NCI-H510A (cell line): ENCODE results near the gene OCA2.
A peak's percentile ranks its signal among the peaks of the same experiment; 100 is the strongest.

ENCODE experiments used
- DNase-seq: peaks from one replicate; lab custom pipeline; 2025; lab: John Stamatoyannopoulos, UW

OCA2 gene

GRCh38 chr15:27815035-27815434 lies 284.1 kb downstream of the OCA2 start:
- DNase-seq = no peak

- DNase-seq = no peak
These were observed 286.0 kb downstream of the OCA2 start for GRCh38 chr15:27813139-27813538.

DNA sequence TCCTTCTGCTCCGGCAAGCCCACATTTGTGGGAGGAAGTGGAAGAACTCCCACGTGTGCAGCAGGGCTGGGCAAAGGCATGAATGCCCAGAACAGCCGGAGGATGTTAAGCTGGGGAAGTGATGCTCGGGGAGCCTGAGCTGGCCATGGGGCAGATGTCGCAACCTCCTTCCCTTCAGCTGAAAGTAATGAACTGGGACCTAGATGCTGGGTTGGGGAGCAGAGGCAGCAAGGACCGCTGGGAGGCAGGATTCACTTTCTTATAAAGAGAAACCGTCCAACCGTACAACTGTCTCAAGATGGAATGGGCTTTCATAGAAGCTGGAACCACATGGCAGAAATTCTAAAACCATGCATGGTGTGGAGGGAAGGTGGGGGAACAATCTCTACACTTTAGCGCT lies 290.9 kb downstream of the OCA2 start:
- no peak for DNase-seq

DNA sequence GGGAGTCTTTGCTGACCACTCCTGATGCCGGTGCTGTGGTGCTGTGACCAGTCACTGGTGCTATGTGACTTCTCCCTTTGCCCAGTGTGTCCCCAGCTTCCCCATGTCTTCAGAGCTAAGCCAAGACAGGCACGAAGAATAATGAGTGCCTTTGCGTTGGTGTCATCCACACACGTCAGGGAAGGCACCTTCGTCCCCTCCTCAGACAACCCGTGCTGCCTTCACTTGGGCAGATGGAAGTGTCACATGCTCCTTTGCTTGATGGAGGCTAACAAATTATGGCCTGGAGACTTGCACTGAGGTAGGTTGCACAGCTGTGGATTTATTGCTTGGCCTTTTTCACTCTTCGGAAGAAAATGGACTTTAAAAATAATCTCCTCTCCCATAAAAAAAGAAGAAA lies 291.8 kb downstream of the OCA2 start:
- no peak for DNase-seq

- no peak for DNase-seq
These were observed 292.7 kb downstream of the OCA2 start for GRCh38 chr15:27806396-27806795.

DNA sequence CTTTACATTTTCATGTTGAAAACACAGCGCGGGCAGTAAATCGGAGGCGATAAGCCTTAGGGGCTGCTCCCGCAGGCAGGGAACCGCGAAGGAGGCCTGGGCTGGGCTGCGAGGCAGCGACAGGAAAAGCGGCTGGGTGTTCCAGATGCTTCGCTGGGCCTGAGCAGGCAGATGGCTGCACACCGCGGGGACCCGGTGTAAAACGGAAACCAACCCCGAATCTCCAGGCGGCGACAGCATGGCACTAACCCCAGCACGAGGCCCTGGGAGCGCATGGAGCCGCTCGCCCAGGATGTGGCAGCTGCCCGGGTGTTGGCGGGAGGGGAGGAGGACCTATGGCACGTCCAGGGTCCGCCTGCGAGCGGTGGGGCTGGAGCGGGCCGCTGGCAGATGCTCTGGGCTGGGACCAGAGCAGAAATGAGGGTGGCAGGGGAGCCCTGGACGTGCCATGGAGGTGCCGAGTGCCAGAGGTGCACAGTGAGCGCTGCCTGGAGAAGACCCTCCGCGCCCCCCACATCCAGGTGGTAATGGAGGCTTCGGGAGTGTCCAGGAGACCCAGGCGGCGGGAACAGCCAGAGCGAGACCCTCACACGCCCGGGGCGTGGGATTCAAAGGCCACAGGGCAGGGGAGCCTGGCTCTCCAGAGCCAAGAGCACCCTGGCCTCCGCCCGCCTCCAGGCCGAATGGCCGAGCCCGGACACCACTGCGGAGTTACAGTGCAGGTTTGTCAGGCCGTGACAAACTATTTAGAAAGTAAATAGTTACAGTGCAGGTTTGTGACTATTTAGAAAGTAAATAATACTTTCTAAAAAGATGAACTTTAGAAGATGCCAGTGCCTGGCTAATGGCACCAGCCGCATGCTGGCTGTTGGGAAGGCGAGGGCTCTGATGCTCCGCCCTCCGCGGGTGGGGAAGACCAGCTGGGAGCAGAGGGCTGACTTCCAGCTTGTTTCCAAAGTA lies 293.6 kb downstream of the OCA2 start:
- no peak for DNase-seq

DNA sequence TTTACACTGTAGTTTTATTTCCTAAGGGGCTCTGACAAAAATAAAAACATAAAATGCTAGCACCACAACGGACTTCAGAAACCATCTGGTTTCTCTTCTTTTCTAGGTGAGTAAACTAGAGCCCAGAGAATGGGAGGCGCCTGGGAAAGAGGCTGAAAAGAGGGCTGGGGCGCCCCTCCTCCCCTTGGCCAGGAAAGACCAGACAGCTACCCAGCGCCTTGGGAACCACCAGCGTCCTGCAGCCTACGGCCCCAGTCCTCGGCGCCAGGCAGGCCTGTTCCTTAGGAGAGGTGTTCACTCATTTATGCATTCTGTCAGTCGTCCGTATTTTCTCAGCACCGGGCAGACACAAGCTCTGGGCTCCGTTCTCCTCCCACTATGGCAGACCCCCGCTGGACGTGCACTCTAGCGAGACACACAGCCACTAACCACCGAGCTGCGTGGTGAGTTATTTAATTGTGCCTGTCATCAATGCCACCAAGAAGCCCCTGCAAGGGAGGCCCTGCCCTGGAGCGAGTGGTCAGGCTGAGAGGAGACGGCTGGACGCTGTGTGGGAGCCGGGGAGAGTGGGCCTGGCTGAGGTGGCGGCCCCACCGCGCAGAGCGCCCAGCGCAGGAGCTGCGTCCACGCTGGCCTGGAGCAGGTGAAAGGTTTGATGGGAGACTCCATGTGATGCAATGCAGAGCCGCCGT lies 294.4 kb downstream of the OCA2 start:
- DNase-seq = no peak

- no peak for DNase-seq
These were observed 300.3 kb downstream of the OCA2 start for GRCh38 chr15:27798807-27799206.

DNA sequence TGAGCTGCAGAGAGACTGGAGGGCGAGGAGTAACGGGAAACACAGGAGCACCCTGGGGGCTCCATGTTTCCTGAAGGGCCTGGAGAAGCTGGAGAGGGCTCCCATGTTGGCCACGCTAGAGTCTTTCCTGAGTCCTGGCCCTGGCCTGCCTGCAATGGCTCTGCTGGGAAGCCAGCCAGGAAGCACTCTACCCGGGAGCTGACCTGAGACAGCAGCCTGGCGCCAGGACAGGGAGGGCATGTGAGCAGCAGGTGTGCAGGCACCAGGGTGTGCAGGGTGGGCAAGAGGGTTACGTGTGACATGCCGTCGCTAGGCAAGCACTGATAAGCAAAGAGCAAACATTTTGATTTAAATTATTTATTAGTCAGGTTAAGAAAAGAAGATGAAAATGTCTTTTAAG lies 301.4 kb downstream of the OCA2 start:
- peak; percentile 24 for DNase-seq

GRCh38 chr15:27796405-27797320 lies 302.5 kb downstream of the OCA2 start:
- DNase-seq = peak; percentile 89

DNA sequence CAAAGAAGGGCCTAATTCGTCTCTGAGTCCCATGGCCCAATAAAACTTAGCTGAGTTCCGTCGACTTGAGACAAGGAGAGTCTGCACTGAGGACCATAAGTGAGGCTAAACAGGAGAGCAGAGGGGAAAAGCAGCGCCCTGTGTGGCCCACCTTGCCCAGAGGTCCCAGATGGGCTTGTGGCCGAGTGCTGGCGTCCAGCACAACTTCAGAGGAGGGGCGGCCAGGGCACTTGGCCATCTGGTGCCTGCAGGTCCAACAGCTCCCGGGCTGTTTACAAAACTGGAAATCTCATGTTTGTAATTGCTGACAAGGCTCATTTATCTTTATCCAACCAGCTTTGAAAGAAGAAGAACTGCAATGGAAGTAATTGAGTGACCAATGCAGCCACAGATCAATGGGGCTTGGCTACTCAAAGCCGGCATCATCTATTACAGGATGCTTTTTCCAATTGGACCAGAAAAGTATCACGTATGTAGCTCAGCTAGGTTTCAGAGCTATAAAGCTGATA lies 306.3 kb downstream of the OCA2 start:
- no peak for DNase-seq

DNA sequence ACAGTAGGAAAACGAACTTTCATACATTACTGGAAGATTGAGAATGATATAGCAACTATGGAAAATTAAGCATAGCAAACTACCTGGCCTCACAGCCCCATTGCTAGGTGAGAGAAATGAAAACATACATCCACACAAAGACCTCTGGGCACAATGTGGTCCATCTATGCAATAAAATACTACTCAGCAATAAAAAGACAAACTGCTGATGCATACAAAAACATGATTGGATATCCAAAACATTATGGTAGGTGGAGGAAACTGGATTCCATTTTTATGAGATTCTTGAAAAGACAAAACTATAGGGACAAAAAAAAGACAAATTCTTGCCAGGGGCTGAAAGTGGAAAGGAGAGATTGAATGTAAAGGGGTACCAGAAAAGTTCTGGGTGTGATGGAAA lies 308.8 kb downstream of the OCA2 start:
- DNase-seq = no peak

DNA sequence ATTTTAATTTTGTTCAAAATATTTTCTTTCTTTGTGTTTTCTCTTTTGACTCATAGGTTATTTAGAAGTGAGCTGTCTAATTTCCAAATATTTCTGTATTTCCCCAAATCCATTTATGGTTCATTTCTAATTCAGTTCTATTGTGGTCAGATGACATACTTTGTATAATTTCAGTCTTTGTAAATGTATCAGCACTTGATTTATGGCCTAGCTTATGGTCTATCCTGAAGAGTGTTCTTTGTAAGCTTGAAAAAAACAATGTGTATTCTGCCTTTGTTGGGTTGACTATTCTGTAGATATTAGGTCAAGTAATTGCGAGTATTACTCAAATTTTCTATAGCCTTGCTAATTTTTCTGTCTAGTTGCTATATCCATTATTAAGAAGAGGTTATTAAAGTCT lies 311.2 kb downstream of the OCA2 start:
- DNase-seq = no peak

- DNase-seq = no peak
These were observed 315.0 kb downstream of the OCA2 start for GRCh38 chr15:27784107-27784506.

- DNase-seq = no peak
These were observed 315.4 kb downstream of the OCA2 start for GRCh38 chr15:27783678-27784077.

- no peak for DNase-seq
These were observed 317.0 kb downstream of the OCA2 start for GRCh38 chr15:27782125-27782524.

DNA sequence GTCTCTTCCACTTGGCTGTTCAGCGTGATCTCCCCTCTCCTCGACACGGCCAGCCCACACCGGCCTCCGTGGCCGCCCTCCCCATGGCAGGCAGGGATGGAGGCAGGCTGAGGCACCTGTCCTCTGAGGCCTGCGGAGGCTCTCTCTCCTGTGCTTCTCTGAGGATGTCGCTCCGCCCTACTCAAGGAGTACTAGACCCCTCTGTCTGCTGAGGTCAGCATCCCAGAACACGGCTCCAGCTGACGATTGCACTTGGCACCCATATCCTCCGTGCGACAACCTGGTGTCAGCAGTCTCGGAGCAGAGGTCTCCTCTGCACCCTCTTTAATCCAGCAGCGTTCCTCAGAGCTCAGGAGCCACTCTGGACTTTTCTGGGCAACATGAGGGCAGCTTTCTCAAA lies 322.6 kb downstream of the OCA2 start:
- DNase-seq = no peak

DNA sequence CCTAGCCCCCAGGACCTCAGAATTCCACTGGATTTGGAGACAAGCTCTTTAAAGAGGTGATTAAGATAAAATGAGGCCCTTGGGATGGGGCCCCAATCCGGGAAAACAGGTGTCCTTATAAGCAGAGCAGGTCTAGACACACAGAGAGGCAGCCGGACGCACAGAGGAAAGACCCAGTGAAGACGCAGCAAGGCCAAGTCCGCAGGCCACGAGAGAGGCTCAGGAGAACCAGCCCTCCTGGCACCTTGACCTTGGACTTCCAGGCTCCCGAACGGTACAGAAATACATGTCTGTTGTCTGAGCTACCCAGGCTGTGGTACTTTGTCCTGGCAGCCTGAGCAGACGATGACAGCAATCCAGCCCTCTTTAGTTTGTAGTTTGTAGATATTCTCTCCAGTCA lies 324.5 kb downstream of the OCA2 start:
- DNase-seq = no peak

GRCh38 chr15:27774191-27774590 lies 324.9 kb downstream of the OCA2 start:
- DNase-seq = no peak

DNA sequence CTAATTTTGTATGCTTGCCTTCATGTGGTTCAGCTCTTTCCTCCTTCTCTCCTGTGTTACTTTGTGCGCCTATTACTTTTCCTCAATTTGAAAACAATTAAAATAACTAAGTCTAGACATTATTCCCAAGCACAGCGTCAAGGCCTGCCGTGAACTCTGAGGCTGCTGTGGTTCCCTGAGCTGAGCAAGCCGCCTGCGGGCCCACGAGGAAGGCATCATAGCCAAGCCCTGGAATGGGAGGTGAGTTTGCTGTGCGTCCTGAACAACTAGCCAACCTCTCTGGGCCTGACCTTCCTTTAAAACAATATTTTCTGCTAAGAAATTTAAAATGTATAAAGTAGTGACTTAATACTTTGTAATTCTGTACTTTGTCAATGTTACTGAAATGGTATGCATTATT lies 327.2 kb downstream of the OCA2 start:
- DNase-seq = no peak

- no peak for DNase-seq
These were observed 328.2 kb downstream of the OCA2 start for GRCh38 chr15:27770769-27771554.
